MCF 10A (cell line): ENCODE data around the gene ABCB1. TPM values are rescaled to one million over a fixed set of nuclear protein-coding genes. Genes with fewer than 3 reads are reported as not detected.

Experiments used
- BruUV-seq: library from RNA; stranded (reverse); fragments of 400-500 nt; replicated peaks from 2 replicates; lab custom pipeline; 2021; lab: Mats Ljungman, UMichigan
- CTCF ChIA-PET: fragments of 300-600 bp; sonication (Branson Sonifier 250); formaldehyde crosslinking; extraction: SDS; loops from one replicate; lab custom pipeline; 2021; ENCODE audit warnings: antibody characterized with exemption, inconsistent platforms; lab: Yijun Ruan, JAX
- POLR2A ChIA-PET: fragments of 300-600, 350-650 bp; sonication (Branson Sonifier 250); formaldehyde crosslinking; extraction: SDS; loops from one replicate; lab custom pipeline; 2020; ENCODE audit warnings: antibody characterized with exemption, inconsistent platforms; lab: Yijun Ruan, JAX
- DNase-seq: peaks from one replicate; pipeline ENCODE4 v3.0.0-alpha.2; 2018; ENCODE audit not compliant: unreplicated experiment
- H3K27ac Mint-ChIP-seq: one replicate; pipeline ENCODE4 v1.8.0; 2022; ENCODE audit warnings: mild to moderate bottlenecking, low read depth, mixed read lengths; ENCODE audit not compliant: unreplicated experiment
- H3K27me3 Mint-ChIP-seq: one replicate; pipeline ENCODE4 v1.8.0; 2022; ENCODE audit warnings: mixed read lengths; ENCODE audit not compliant: insufficient read depth, unreplicated experiment
- H3K36me3 Mint-ChIP-seq: one replicate; pipeline ENCODE4 v1.8.0; 2022; ENCODE audit warnings: mild to moderate bottlenecking, moderate library complexity, mixed read lengths; ENCODE audit not compliant: insufficient read depth, unreplicated experiment
- H3K4me1 Mint-ChIP-seq: one replicate; pipeline ENCODE4 v1.8.0; 2022; ENCODE audit warnings: mixed read lengths; ENCODE audit not compliant: insufficient read depth, unreplicated experiment
- H3K4me3 Mint-ChIP-seq: one replicate; pipeline ENCODE4 v1.8.0; 2022; ENCODE audit warnings: mild to moderate bottlenecking, moderate library complexity, mixed read lengths; ENCODE audit not compliant: unreplicated experiment
- H3K9me3 Mint-ChIP-seq: one replicate; pipeline ENCODE4 v1.8.0; 2022; ENCODE audit warnings: mixed read lengths; ENCODE audit not compliant: unreplicated experiment
- CTCF ChIP-seq: fragments of 200-600 bp; IDR thresholded peaks from one replicate; pipeline ENCODE4 v1.8.0; 2022; ENCODE audit warnings: antibody characterized with exemption, mild to moderate bottlenecking; ENCODE audit not compliant: unreplicated experiment
- intact Hi-C: fragments of 100-400 bp; cut with micrococcal nuclease; formaldehyde crosslinking; loops from 2 replicates; pipeline ENCODE4 v1.14.1; 2022
- total RNA-seq: library from RNA; stranded (reverse); gene quantifications from 2 replicates; pipeline ENCODE4 v1.2.3, GENCODE V29; 2022

Gene ABCB1
- total RNA-seq, 1 experiment from 2014 or later, result not detected

DNA sequence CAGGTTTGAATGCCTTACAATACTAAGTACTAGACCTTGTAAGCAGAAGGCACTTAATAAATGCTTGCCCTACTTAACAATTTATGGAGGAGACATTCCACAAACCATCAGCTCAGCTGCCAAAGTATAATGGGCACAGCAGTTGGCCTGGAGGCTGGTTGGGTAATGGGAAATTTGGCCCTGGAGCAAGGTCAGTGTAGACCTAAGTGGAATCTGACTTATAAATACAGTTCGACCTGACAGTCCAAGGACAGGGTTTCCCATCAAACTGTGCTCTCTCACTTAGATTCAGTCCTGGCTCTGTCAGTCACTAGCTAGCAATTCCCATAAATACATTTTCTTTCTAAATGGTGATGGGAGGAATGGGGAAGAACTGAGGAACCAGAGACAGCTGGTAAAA lies 62.6 kb downstream of the ABCB1 start:
- no TSS peak for BruUV-seq
- CTCF ChIA-PET, result interaction anchor here (0.5 to 0.8 kb wide), 3 partner anchors 21 to 450 kb away, joined by 3 to 4 read pairs (median 3); no protein-coding TSS in a partner anchor

DNA sequence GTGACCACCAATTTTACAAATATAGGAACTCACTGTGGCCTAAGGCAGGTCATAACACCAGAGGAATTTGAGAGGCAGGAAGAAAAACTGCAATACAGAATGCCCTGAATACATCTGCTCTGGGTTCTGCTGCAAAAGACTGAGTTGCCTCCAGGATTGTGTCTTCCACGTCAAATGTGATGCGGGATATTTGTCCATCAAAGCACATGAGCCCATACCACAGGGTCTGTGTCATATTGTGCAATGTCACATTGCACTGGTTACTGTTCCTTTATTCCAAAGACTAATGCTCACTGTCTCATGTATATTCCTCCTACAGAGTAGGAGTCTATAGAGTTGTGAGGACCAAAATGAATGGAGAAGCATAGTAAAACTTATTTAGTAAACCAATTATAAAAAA lies 66.6 kb downstream of the ABCB1 start:
- Mint-ChIP-seq H3K27me3 (peaks cover 75% of the 10 kb centered on the region), H3K4me1 (no peaks in the 10 kb centered on the region), H3K9me3 (no peaks in the 10 kb centered on the region), H3K4me3 (no peak overlapping the region), H3K27ac (no peak overlapping the region), H3K36me3 (no peaks in the 10 kb centered on the region)
- TF ChIP-seq CTCF, result no peak
- POLR2A ChIA-PET, result no interaction called here
- DNase-seq, result no peak
- CTCF ChIA-PET, result interaction anchor here (0.7 kb wide), 1 partner anchor 826 kb away, joined by 3 read pairs; no protein-coding TSS in a partner anchor
- BruUV-seq, result no TSS peak
- intact Hi-C loops, result no loop called here

More for the DNA sequence above, 62.6 kb downstream of the ABCB1 start:
- Mint-ChIP-seq H3K27me3 (peaks cover 43% of the 10 kb centered on the region), H3K4me1 (no peaks in the 10 kb centered on the region), H3K4me3 (no peak overlapping the region), H3K27ac (no peak overlapping the region), H3K9me3 (no peaks in the 10 kb centered on the region), H3K36me3 (no peaks in the 10 kb centered on the region)
- POLR2A ChIA-PET, result interaction anchor here (0.6 kb wide), 1 partner anchor 32 kb away, joined by 3 read pairs; no protein-coding TSS in a partner anchor
- DNase-seq, result no peak
- intact Hi-C loops, result no loop called here
- TF ChIP-seq CTCF, result no peak

DNA sequence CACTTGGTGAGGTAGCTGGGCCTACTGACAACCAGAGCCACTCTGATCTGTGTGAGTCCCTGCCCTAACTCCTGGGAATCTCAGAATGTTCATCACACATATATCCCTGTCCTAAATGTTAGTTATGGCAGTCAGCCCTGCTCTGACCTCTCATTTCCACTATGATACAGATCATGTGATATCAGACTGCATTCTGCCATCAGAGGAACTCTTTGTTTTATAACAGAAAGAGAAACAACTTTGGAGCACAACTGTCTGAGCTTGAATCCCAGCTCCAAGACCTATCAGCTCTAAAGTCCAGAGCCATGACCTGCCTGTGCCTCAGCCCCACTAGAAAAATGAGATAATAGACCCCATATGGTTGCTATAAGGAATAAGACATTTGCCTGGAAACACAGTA lies 70.6 kb downstream of the ABCB1 start:
- Mint-ChIP-seq H3K4me1 (no peaks in the 10 kb centered on the region), H3K27me3 (peaks cover 74% of the 10 kb centered on the region), H3K27ac (no peak overlapping the region), H3K4me3 (no peak overlapping the region), H3K9me3 (no peaks in the 10 kb centered on the region), H3K36me3 (no peaks in the 10 kb centered on the region)
- intact Hi-C loops, result no loop called here
- POLR2A ChIA-PET, result interaction anchor here (0.6 kb wide), 1 partner anchor 190 kb away, joined by 3 read pairs; no protein-coding TSS in a partner anchor
- CTCF ChIA-PET, result interaction anchor here (0.6 kb wide), 1 partner anchor 19 kb away, joined by 3 read pairs; no protein-coding TSS in a partner anchor
- DNase-seq, result no peak
- BruUV-seq, result no TSS peak
- TF ChIP-seq CTCF, result no peak

- H3K4me1 Mint-ChIP-seq, result no peaks in the 10 kb centered on the region
These were observed 72.0 kb downstream of the ABCB1 start for GRCh38 chr7:87528730-87529129.

More at GRCh38 chr7:87528730-87529129, 72.0 kb downstream of the ABCB1 start:
- H3K4me3 Mint-ChIP-seq, result no peak overlapping the region
- H3K27me3 Mint-ChIP-seq, result peaks cover 83% of the 10 kb centered on the region
- intact Hi-C loops, result no loop called here
- H3K27ac Mint-ChIP-seq, result no peak overlapping the region
- CTCF ChIA-PET, result no interaction called here
- H3K36me3 Mint-ChIP-seq, result no peaks in the 10 kb centered on the region
- BruUV-seq, result no TSS peak
- H3K9me3 Mint-ChIP-seq, result no peaks in the 10 kb centered on the region
- no peak for TF ChIP-seq CTCF
- no peak for DNase-seq
- POLR2A ChIA-PET, result no interaction called here
